Liver (tissue), 9 donors: ENCODE results near the gene TBCA. TPM values are rescaled to one million over a fixed set of nuclear protein-coding genes. Genes with fewer than 3 reads are reported as not detected.
A peak's percentile ranks its signal among the peaks of the same experiment; 100 is the strongest.

Experiments used
- DNase-seq: peaks from one replicate; pipeline ENCODE4 v3.0.0-alpha.2; 2017; ENCODE audit warnings: low spot score
- H3K27ac ChIP-seq, 2 donors: one replicate each; pipeline ENCODE4 v1.7.0; 2013; ENCODE audit warnings: inconsistent platforms in 2 of 2, low read length in 2 of 2, control low read depth in 1 of 2, low read depth in 1 of 2, mild to moderate bottlenecking in 1 of 2
- H3K27me3 ChIP-seq, 4 donors: one replicate each; pipeline versions ENCODE4 v1.6.1 to v1.7.0; 2013; ENCODE audit warnings: low read length in 3 of 4, inconsistent platforms in 1 of 4, mild to moderate bottlenecking in 1 of 4, moderate library complexity in 1 of 4; ENCODE audit not compliant: control insufficient read depth in 4 of 4, insufficient read depth in 4 of 4
- H3K36me3 ChIP-seq, 4 donors: one replicate each; pipeline versions ENCODE4 v1.6.1 to v1.7.0; 2013; ENCODE audit warnings: low read length in 3 of 4, mild to moderate bottlenecking in 3 of 4, low read depth in 1 of 4, moderate library complexity in 1 of 4; ENCODE audit not compliant: control insufficient read depth in 4 of 4, insufficient read depth in 3 of 4
- H3K4me1 ChIP-seq, 4 donors: one replicate each; pipeline versions ENCODE4 v1.6.1 to v1.7.0; 2013; ENCODE audit warnings: low read length in 3 of 4, mild to moderate bottlenecking in 3 of 4, moderate library complexity in 1 of 4; ENCODE audit not compliant: control insufficient read depth in 4 of 4, insufficient read depth in 4 of 4
- H3K4me3 ChIP-seq, 3 donors: one replicate each; pipeline versions ENCODE4 v1.6.1 to v1.7.0; 2013; ENCODE audit warnings: low read length in 3 of 3, control low read depth in 1 of 3, low read depth in 1 of 3, mild to moderate bottlenecking in 1 of 3
- H3K9ac ChIP-seq, 2 donors: one replicate each; pipeline ENCODE4 v1.7.0; 2013; ENCODE audit warnings: low read length in 2 of 2, mild to moderate bottlenecking in 2 of 2, moderate library complexity in 2 of 2, control low read depth in 1 of 2, low read depth in 1 of 2
- H3K9me3 ChIP-seq, 4 donors: one replicate each; pipeline versions ENCODE4 v1.6.1 to v1.7.0; 2013; ENCODE audit warnings: low read length in 3 of 4; ENCODE audit not compliant: control insufficient read depth in 4 of 4
- ATF3 ChIP-seq: IDR thresholded peaks from 2 replicates; pipeline ENCODE4 v1.6.1; 2016; ENCODE audit warnings: antibody characterized with exemption
- CTCF ChIP-seq: fragments of 150-350 bp; IDR thresholded peaks from 2 replicates; pipeline ENCODE4 v1.5.1; 2017; ENCODE audit warnings: improper control_type of control experiment, low read depth, low read length; ENCODE audit not compliant: missing input control
- EGR1 ChIP-seq, 2 donors: IDR thresholded peaks; 2 replicates each; pipeline ENCODE4 v1.6.1; 2016 to 2018; ENCODE audit warnings: antibody characterized with exemption in 2 of 2, low read depth in 2 of 2
- FOXA1 ChIP-seq: IDR thresholded peaks from 2 replicates; pipeline ENCODE4 v1.6.1; 2016; ENCODE audit warnings: antibody characterized with exemption
- FOXA2 ChIP-seq: IDR thresholded peaks from 2 replicates; pipeline ENCODE4 v1.6.1; 2016; ENCODE audit warnings: antibody characterized with exemption
- GABPA ChIP-seq, 2 donors: IDR thresholded peaks in 1 of 2; conservative IDR thresholded peaks in 1 of 2; 2 replicates each; pipeline ENCODE4 v1.6.1; 2016; ENCODE audit warnings: antibody characterized with exemption in 2 of 2, mild to moderate bottlenecking in 1 of 2, moderate library complexity in 1 of 2
- HNF4A ChIP-seq, 2 donors: conservative IDR thresholded peaks; 2 replicates each; pipeline ENCODE4 v1.6.1; 2016; ENCODE audit warnings: antibody characterized with exemption in 2 of 2, mild to moderate bottlenecking in 2 of 2
- HNF4G ChIP-seq: IDR thresholded peaks from 2 replicates; pipeline ENCODE4 v1.6.1; 2016; ENCODE audit warnings: antibody characterized with exemption
- JUND ChIP-seq, 2 donors: IDR thresholded peaks; 2 replicates each; pipeline ENCODE4 v1.6.1; 2016; ENCODE audit warnings: antibody characterized with exemption in 2 of 2
- MAX ChIP-seq: IDR thresholded peaks from 2 replicates; pipeline ENCODE4 v1.6.1; 2016; ENCODE audit warnings: antibody characterized with exemption
- NR2F2 ChIP-seq: IDR thresholded peaks from 2 replicates; pipeline ENCODE4 v1.6.1; 2016; ENCODE audit warnings: antibody characterized with exemption
- RAD21 ChIP-seq, 2 donors: IDR thresholded peaks; 2 replicates each; pipeline ENCODE4 v1.6.1; 2016; ENCODE audit warnings: antibody characterized with exemption in 2 of 2, mild to moderate bottlenecking in 2 of 2
- REST ChIP-seq: IDR thresholded peaks from 2 replicates; pipeline ENCODE4 v1.6.1; 2016; ENCODE audit warnings: antibody characterized with exemption, mild to moderate bottlenecking
- RXRA ChIP-seq, 2 donors: IDR thresholded peaks; 2 replicates each; pipeline ENCODE4 v1.6.1; 2017 to 2018; ENCODE audit warnings: antibody characterized with exemption in 2 of 2, mild to moderate bottlenecking in 1 of 2
- SP1 ChIP-seq: IDR thresholded peaks from 2 replicates; pipeline ENCODE4 v1.6.1; 2018; ENCODE audit warnings: antibody characterized with exemption, mild to moderate bottlenecking
- TAF1 ChIP-seq: conservative IDR thresholded peaks from 2 replicates; pipeline ENCODE4 v1.6.1; 2016; ENCODE audit warnings: antibody characterized with exemption, mild to moderate bottlenecking
- YY1 ChIP-seq: IDR thresholded peaks from 2 replicates; pipeline ENCODE4 v1.6.1; 2016; ENCODE audit warnings: antibody characterized with exemption, mild to moderate bottlenecking
- ZBTB33 ChIP-seq: IDR thresholded peaks from 2 replicates; pipeline ENCODE4 v1.6.1; 2016; ENCODE audit warnings: antibody characterized with exemption
- WGBS: extraction: QIAGEN DNeasy Blood & Tissue Kit; methylation state at CpG from one replicate; pipeline ENCODE4 v1.1.7; 2013; 5-methylcytosine and 5-hydroxymethylcytosine counted together
- polyA plus RNA-seq, 2 donors: library from polyadenylated mRNA; stranded (reverse) in 1 of 2; unstranded in 1 of 2; fragments of 200-250 nt in 1 of 2; fragments of >200 nt in 1 of 2; fragmentation: Nextera tagmentation in 1 of 2; extraction: Ambion mirVana in 1 of 2; gene quantifications; one replicate each; pipeline versions ENCODE4 v1.2.1 to v1.2.3, GENCODE V29; 2013 to 2015
- total RNA-seq, 2 donors: library from RNA; depleted of rRNA; stranded (reverse); fragments of >200 nt; gene quantifications; one replicate each; pipeline ENCODE4 v1.2.3, GENCODE V29; 2014
- donor health status: healthy.
- donor health status: healthy.
- donor health status: healthy.
- donor health status: healthy.
- donor health status: healthy.

The TBCA gene
- total and polyA plus RNA-seq, 4 donors, result 62.5 to 338 (median 107) TPM

- 52% methylated on average over 3 of the region's 3 CpGs for WGBS
- TF ChIP-seq ZBTB33, result peak; percentile 95
- TF ChIP-seq HNF4G, result peak; percentile 97
- TF ChIP-seq REST, result peak; percentile 66
- no peak for TF ChIP-seq CTCF
- TF ChIP-seq FOXA2, result peak; percentile 79
- peak; percentile 84 for TF ChIP-seq YY1
- peak; percentile 94 for TF ChIP-seq MAX
- TF ChIP-seq EGR1 (IDR thresholded peaks at IDR 0.05; ENCODE audit: low read depth in 2 of 2), result no peak
- TF ChIP-seq ATF3, result peak; percentile 99
- TF ChIP-seq GABPA (IDR thresholded peaks at IDR 0.05 in 1 of 2, conservative IDR thresholded peaks at IDR 0.05 in 1 of 2), result peak in 1 of 2 donors; percentile 42
- TF ChIP-seq FOXA1, result peak; percentile 55
- TF ChIP-seq NR2F2, result no peak
- peak; percentile 99 to 100 for TF ChIP-seq HNF4A (conservative IDR thresholded peaks at IDR 0.05)
- TF ChIP-seq RAD21 (IDR thresholded peaks at IDR 0.05), result peak; percentile 59 to 61
- TF ChIP-seq SP1, result peak; percentile 99
- peak; percentile 89 for TF ChIP-seq JUND (IDR thresholded peaks at IDR 0.05)
- no peak for TF ChIP-seq TAF1
- peak; percentile 96 to 98 for TF ChIP-seq RXRA (IDR thresholded peaks at IDR 0.05)
- H3K27ac ChIP-seq, result peak overlapping the region; percentile 58 to 75
- peaks cover 0 to 8% (median 0%) of the 10 kb centered on the region in 4 donors for H3K9me3 ChIP-seq
- peaks cover 0 to 10% (median 4%) of the 10 kb centered on the region in 4 donors for H3K4me1 ChIP-seq
- peak overlapping the region in 1 of 2 donors; percentile 23 for H3K9ac ChIP-seq
- no peak overlapping the region for H3K4me3 ChIP-seq
- no peaks in the 10 kb centered on the region for H3K36me3 ChIP-seq
- H3K27me3 ChIP-seq, result no peaks in the 10 kb centered on the region
- DNase-seq, result peak; percentile 47
These were observed 36.9 kb upstream of the TBCA start for GRCh38 chr5:77812926-77813589.
